Esophagus (tissue), 2 donors: Measurements from ENCODE around the gene RFX3. TPM values are rescaled to one million over a fixed set of nuclear protein-coding genes. Genes with fewer than 3 reads are reported as not detected.
"Not testable (repeated sequence)": the region's sequence is repeated elsewhere in the genome, so short reads cannot be mapped to it uniquely, and the experiment has no call there.

Source experiments
- H3K27ac ChIP-seq, 2 donors: one replicate each; pipeline ENCODE4 v1.5.1; 2013; ENCODE audit warnings: low read depth in 2 of 2, mild to moderate bottlenecking in 2 of 2, inconsistent platforms in 1 of 2, low read length in 1 of 2, moderate library complexity in 1 of 2
- H3K27me3 ChIP-seq, 2 donors: one replicate each; pipeline ENCODE4 v1.6.1; 2013; ENCODE audit warnings: low read length in 2 of 2, control low read depth in 1 of 2, mild to moderate bottlenecking in 1 of 2; ENCODE audit not compliant: insufficient read depth in 2 of 2, control insufficient read depth in 1 of 2
- H3K36me3 ChIP-seq, 2 donors: one replicate each; pipeline ENCODE4 v1.6.1; 2013; ENCODE audit warnings: low read length in 1 of 2; ENCODE audit not compliant: control insufficient read depth in 2 of 2, insufficient read depth in 2 of 2
- H3K4me1 ChIP-seq, 2 donors: one replicate each; pipeline ENCODE4 v1.6.1; 2013; ENCODE audit warnings: low read length in 1 of 2; ENCODE audit not compliant: control insufficient read depth in 2 of 2, insufficient read depth in 2 of 2
- H3K4me3 ChIP-seq, 2 donors: one replicate each; pipeline ENCODE4 v1.5.1; 2013; ENCODE audit warnings: low read length in 2 of 2, mild to moderate bottlenecking in 2 of 2, low read depth in 1 of 2, moderate library complexity in 1 of 2
- H3K9me3 ChIP-seq, 2 donors: one replicate each; pipeline ENCODE4 v1.6.1; 2013; ENCODE audit warnings: mild to moderate bottlenecking in 2 of 2, low read depth in 1 of 2, low read length in 1 of 2, moderate library complexity in 1 of 2; ENCODE audit not compliant: control insufficient read depth in 2 of 2, insufficient read depth in 1 of 2
- WGBS, 2 donors: extraction: QIAGEN DNeasy Blood & Tissue Kit; methylation state at CpG; one replicate each; pipeline ENCODE4 v1.1.7; 2013; 5-methylcytosine and 5-hydroxymethylcytosine counted together
- polyA plus RNA-seq, 2 donors: library from polyadenylated mRNA; stranded (reverse); fragments of 200-250 nt; gene quantifications; one replicate each; pipeline ENCODE4 v1.2.3, GENCODE V29; 2013
- donor health status: healthy with polysubstance abuse.
- donor health status: Bipolar disorder and iron deficiency.

Gene RFX3
- polyA plus RNA-seq, 2 donors = 0.61 to 1.2 TPM

GRCh38 chr9:3323714-3324113 is 202.1 kb downstream of the RFX3 start:
- H3K27ac ChIP-seq = no peak overlapping the region
- no peaks in the 10 kb centered on the region for H3K27me3 ChIP-seq
- no peaks in the 10 kb centered on the region for H3K4me1 ChIP-seq
- no peak overlapping the region for H3K4me3 ChIP-seq
- no peaks in the 10 kb centered on the region for H3K9me3 ChIP-seq
- 63% methylated on average over 2 of the region's 2 CpGs for WGBS, 2 donors
- no peaks in the 10 kb centered on the region for H3K36me3 ChIP-seq

GRCh38 chr9:3321186-3321585 is 204.6 kb downstream of the RFX3 start:
- Histone ChIP-seq H3K9me3 (no peaks in the 10 kb centered on the region), H3K27me3 (no peaks in the 10 kb centered on the region), H3K4me3 (no peak overlapping the region), H3K36me3 (no peaks in the 10 kb centered on the region), H3K4me1 (no peaks in the 10 kb centered on the region), H3K27ac (no peak overlapping the region)
- 79 to 81% methylated on average over 4 of the region's 4 CpGs for WGBS, 2 donors

GRCh38 chr9:3312595-3312994 is 213.2 kb downstream of the RFX3 start:
- 97% methylated on average over 9 of the region's 9 CpGs for WGBS, 2 donors
- H3K36me3 ChIP-seq, H3K4me3 ChIP-seq, H3K27ac ChIP-seq, H3K27me3 ChIP-seq, H3K4me1 ChIP-seq, H3K9me3 ChIP-seq: not testable (repeated sequence)

GRCh38 chr9:3308609-3309008 is 217.2 kb downstream of the RFX3 start:
- WGBS, 2 donors = 90 to 98% methylated on average over 2 of the region's 2 CpGs
- no peaks in the 10 kb centered on the region for H3K9me3 ChIP-seq
- H3K4me1 ChIP-seq = no peaks in the 10 kb centered on the region
- H3K36me3 ChIP-seq = no peaks in the 10 kb centered on the region
- no peaks in the 10 kb centered on the region for H3K27me3 ChIP-seq
- H3K27ac ChIP-seq = no peak overlapping the region
- no peak overlapping the region for H3K4me3 ChIP-seq

GRCh38 chr9:3304388-3304787 is 221.4 kb downstream of the RFX3 start:
- not testable (repeated sequence) for H3K27me3 ChIP-seq, H3K9me3 ChIP-seq
- WGBS, 2 donors = 77 to 87% methylated on average over 1 of the region's 1 CpG

GRCh38 chr9:3299872-3300271 is 225.9 kb downstream of the RFX3 start:
- no peaks in the 10 kb centered on the region for H3K4me1 ChIP-seq
- H3K9me3 ChIP-seq = no peaks in the 10 kb centered on the region
- no peaks in the 10 kb centered on the region for H3K27me3 ChIP-seq
- H3K4me3 ChIP-seq = no peak overlapping the region
- no peak overlapping the region for H3K27ac ChIP-seq
- H3K36me3 ChIP-seq = no peaks in the 10 kb centered on the region
- WGBS, 2 donors = 71 to 75% methylated on average over 2 of the region's 2 CpGs

More at GRCh38 chr9:3304388-3304787, 221.4 kb downstream of the RFX3 start:
- not testable (repeated sequence) for H3K4me3 ChIP-seq, H3K36me3 ChIP-seq, H3K27ac ChIP-seq, H3K4me1 ChIP-seq

GRCh38 chr9:3296536-3296935 is 229.3 kb downstream of the RFX3 start:
- WGBS, 2 donors = 76 to 81% methylated on average over 4 of the region's 4 CpGs

GRCh38 chr9:3292311-3292710 is 233.5 kb downstream of the RFX3 start:
- Histone ChIP-seq H3K4me1 (no peaks in the 10 kb centered on the region), H3K9me3 (no peaks in the 10 kb centered on the region), H3K4me3 (no peak overlapping the region), H3K27ac (no peak overlapping the region), H3K27me3 (no peaks in the 10 kb centered on the region), H3K36me3 (no peaks in the 10 kb centered on the region)

More at GRCh38 chr9:3296536-3296935, 229.3 kb downstream of the RFX3 start:
- Histone ChIP-seq H3K9me3 (no peaks in the 10 kb centered on the region), H3K27ac (no peak overlapping the region), H3K4me3 (no peak overlapping the region), H3K4me1 (no peaks in the 10 kb centered on the region), H3K27me3 (no peaks in the 10 kb centered on the region), H3K36me3 (no peaks in the 10 kb centered on the region)

- 80 to 82% methylated on average over 5 of the region's 5 CpGs for WGBS, 2 donors
- H3K36me3 ChIP-seq = no peaks in the 10 kb centered on the region
Measured at GRCh38 chr9:3290231-3290840, 235.5 kb downstream of the RFX3 start.

GRCh38 chr9:3288686-3289085 is 237.1 kb downstream of the RFX3 start:
- H3K27ac ChIP-seq = no peak overlapping the region
- no peak overlapping the region for H3K4me3 ChIP-seq
- no peaks in the 10 kb centered on the region for H3K27me3 ChIP-seq
- H3K36me3 ChIP-seq = no peaks in the 10 kb centered on the region
- no peaks in the 10 kb centered on the region for H3K4me1 ChIP-seq
- H3K9me3 ChIP-seq = no peaks in the 10 kb centered on the region

More at GRCh38 chr9:3290231-3290840, 235.5 kb downstream of the RFX3 start:
- no peak overlapping the region for H3K4me3 ChIP-seq
- no peak overlapping the region for H3K27ac ChIP-seq
- H3K27me3 ChIP-seq = no peaks in the 10 kb centered on the region
- H3K9me3 ChIP-seq = no peaks in the 10 kb centered on the region
- H3K4me1 ChIP-seq = no peaks in the 10 kb centered on the region
